ENCODE results near the gene CD7. TPM values are rescaled to one million over a fixed set of nuclear protein-coding genes. Genes with fewer than 3 reads are reported as not detected.
A peak's percentile ranks its signal among the peaks of the same experiment; 100 is the strongest.

CD7 gene
- total RNA-seq, 2 donors from 2014 or later, result 0.55 to 0.80 TPM

DNA sequence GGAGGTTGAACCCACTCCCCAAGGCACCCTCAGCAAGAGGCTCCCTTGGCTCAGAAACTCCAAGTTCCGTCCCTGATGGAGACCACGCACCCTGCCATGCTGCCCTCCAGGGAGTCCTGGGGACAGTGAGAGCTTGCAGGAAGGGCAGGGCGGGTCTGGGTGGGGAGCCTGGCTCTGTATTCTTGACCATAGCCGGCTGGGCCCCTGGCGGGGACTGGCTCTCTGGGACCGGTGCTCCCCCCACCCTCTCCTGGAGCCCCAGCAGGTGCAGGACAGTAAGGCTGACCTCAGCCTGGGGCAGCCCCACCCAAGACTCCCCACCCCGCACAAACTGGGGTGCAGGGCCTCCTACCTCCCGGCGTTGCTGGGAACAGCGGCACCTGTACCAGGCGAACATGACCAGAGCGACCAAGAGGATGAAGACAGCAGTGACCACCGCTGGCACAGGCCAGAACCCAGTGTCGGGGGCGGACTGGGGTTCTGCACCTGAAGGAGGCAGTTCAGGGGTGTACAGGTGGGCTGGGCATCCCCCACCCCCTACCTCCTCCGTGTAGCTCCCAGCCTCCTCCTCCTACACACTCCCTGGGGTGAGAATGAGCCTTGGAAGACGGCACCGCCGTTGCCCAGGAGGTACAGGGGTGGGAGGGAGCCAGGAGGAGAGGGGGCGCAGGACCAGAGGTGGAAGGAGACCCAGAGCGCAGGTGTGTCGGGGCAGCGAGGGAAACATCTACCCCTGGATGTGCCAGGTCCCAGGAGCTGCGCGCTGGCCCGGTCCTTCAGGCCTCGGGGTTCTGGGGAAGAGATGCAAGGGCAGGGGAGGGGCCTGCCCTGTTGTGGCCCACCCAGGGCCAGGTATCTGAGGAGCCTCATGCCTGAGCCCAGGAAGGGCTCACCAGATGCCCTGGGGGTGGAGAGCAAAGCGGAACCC is 5.4 kb upstream of the CD7 start:
- Mint-ChIP-seq H3K9me3 (no peaks in the 10 kb centered on the region), H3K4me1 (peaks cover 4% of the 10 kb centered on the region), H3K27me3 (ENCODE audit: insufficient read depth) (no peaks in the 10 kb centered on the region), H3K36me3 (ENCODE audit: low read depth) (no peaks in the 10 kb centered on the region), H3K27ac (no peak overlapping the region), H3K4me3 (no peak overlapping the region)
- Histone ChIP-seq H3K36me3 (ENCODE audit: control insufficient read depth, insufficient read depth, low read length) (no peaks in the 10 kb centered on the region), H3K9me3 (ENCODE audit: control insufficient read depth, low read length) (no peaks in the 10 kb centered on the region), H3K9ac (ENCODE audit: extremely low read depth, low read length, poor library complexity, severe bottlenecking) (no peak overlapping the region), H3K4me3 (ENCODE audit: low read length) (no peak overlapping the region), H3K27ac (ENCODE audit: low read depth, low read length) (no peak overlapping the region), H3K4me1 (ENCODE audit: control insufficient read depth, insufficient read depth, low read length) (no peaks in the 10 kb centered on the region), H3K27me3 (ENCODE audit: control insufficient read depth, insufficient read depth, low read length, poor library complexity, severe bottlenecking) (no peaks in the 10 kb centered on the region)
- no peak for TF ChIP-seq CTCF (conservative IDR thresholded peaks at IDR 0.05)
- no peak for DNase-seq
- WGBS, 2 experiments (ENCODE audit: insufficient coverage in 1 of 2, insufficient read length in 1 of 2), result 86% methylated on average over 15 to 27 of the region's 28 CpGs

DNA sequence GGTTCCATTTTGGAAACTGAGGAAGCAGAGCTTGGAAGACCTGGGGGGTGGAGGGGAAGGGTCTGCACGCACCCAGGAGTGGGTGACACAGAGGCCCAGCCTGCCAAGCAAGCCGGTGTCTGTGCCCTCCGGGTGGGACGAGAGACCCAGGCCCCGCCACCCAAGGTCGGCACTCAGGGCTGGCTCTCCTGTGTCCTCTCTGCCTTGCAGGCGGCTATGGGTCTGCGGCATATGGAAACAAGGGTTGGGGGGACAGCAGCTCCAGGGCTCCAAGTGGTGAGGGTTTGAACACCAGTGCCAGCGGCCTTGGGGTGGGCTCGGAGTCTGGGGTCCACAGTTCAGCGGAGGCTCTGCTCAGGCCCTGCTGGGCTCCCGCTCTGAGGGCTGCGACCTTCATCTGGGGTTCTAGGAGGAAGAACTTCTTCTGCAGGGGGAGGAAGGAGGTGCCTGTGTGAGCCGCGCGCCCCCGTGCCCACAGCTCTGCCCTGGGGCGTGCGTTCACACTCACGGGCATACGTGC is 4.6 kb upstream of the CD7 start:
- no peak for TF ChIP-seq CTCF (conservative IDR thresholded peaks at IDR 0.05)
- H3K36me3 Mint-ChIP-seq (ENCODE audit: low read depth), result no peaks in the 10 kb centered on the region
- no peaks in the 10 kb centered on the region for H3K36me3 ChIP-seq (ENCODE audit: control insufficient read depth, insufficient read depth, low read length)

DNA sequence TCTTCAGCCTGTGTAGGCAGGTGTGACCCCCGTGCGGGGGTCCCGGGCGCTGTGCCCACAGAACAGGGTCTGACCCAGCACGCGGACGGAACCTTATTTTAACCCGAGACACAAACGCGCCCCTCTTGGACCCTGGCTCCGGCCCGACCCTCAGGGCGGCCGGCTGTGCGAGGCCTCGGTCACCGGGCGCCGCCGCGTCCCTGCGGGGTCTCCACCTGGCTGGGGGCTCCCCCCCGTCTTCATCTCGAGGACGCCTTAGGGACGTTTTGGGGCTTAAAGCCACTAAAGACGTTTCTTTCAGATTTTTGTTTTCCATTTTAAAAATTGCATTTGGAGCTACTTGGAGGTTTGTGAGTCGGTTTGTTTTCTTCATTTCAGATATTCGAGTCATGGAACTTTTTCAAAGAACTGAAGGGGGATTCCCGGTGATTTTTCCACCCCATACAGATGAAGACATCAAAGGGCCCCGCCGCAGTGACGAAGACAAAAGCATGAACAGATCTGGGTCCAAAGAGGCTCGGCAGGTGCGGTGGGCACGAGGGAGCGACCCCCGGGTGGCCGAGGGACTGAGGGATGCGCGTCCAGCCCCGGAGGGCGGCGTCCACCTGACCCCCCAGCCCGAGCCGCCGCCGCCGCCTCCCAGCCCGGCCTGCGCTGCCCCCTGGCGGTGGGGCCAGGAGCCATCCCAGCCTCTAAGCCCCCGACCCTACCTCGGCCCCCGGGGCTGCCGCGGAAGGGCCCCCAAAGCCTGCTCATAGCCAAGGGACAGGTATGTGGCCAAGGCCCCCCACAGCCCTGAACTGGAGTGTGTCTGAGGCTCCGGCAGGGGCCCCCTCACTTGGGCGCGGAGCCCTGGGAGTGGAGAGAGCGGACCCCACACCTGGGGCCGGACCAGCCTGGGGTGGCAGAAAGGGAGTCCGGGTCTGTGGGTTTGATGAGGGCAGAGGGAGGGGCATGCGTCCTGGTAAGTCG is 3.8 kb upstream of the CD7 start:
- Mint-ChIP-seq H3K4me3 (no peak overlapping the region), H3K27ac (no peak overlapping the region), H3K9me3 (no peaks in the 10 kb centered on the region), H3K27me3 (ENCODE audit: insufficient read depth) (no peaks in the 10 kb centered on the region), H3K36me3 (ENCODE audit: low read depth) (no peaks in the 10 kb centered on the region), H3K4me1 (no peaks in the 10 kb centered on the region)
- WGBS, 2 experiments (ENCODE audit: insufficient coverage in 1 of 2, insufficient read length in 1 of 2), result 59 to 60% methylated on average over 43 to 65 of the region's 65 CpGs
- H3K27ac ChIP-seq (ENCODE audit: low read depth, low read length), result no peak overlapping the region
- no peaks in the 10 kb centered on the region for H3K36me3 ChIP-seq (ENCODE audit: control insufficient read depth, insufficient read depth, low read length)
- no peaks in the 10 kb centered on the region for H3K27me3 ChIP-seq (ENCODE audit: control insufficient read depth, insufficient read depth, low read length, poor library complexity, severe bottlenecking)
- no peaks in the 10 kb centered on the region for H3K9me3 ChIP-seq (ENCODE audit: control insufficient read depth, low read length)
- no peak overlapping the region for H3K9ac ChIP-seq (ENCODE audit: extremely low read depth, low read length, poor library complexity, severe bottlenecking)
- H3K4me1 ChIP-seq (ENCODE audit: control insufficient read depth, insufficient read depth, low read length), result no peaks in the 10 kb centered on the region
- DNase-seq, result peak; percentile 87
- peak; percentile 96 for TF ChIP-seq CTCF (conservative IDR thresholded peaks at IDR 0.05)
- no peak overlapping the region for H3K4me3 ChIP-seq (ENCODE audit: low read length)

More for the DNA sequence above, 4.6 kb upstream of the CD7 start:
- Histone ChIP-seq H3K4me3 (ENCODE audit: low read length) (no peak overlapping the region), H3K27ac (ENCODE audit: low read depth, low read length) (no peak overlapping the region), H3K9me3 (ENCODE audit: control insufficient read depth, low read length) (no peaks in the 10 kb centered on the region), H3K4me1 (ENCODE audit: control insufficient read depth, insufficient read depth, low read length) (no peaks in the 10 kb centered on the region), H3K27me3 (ENCODE audit: control insufficient read depth, insufficient read depth, low read length, poor library complexity, severe bottlenecking) (no peaks in the 10 kb centered on the region), H3K9ac (ENCODE audit: extremely low read depth, low read length, poor library complexity, severe bottlenecking) (no peak overlapping the region)
- Mint-ChIP-seq H3K9me3 (no peaks in the 10 kb centered on the region), H3K27me3 (ENCODE audit: insufficient read depth) (no peaks in the 10 kb centered on the region), H3K27ac (no peak overlapping the region), H3K4me1 (no peaks in the 10 kb centered on the region), H3K4me3 (no peak overlapping the region)
- no peak for DNase-seq
- WGBS, 2 experiments (ENCODE audit: insufficient coverage in 1 of 2, insufficient read length in 1 of 2), result 89 to 93% methylated on average over 11 to 21 of the region's 21 CpGs
